NCI-H2081 treated with DMSO at 0.1 percent for 48 hours (cell line): ENCODE results near the gene HNRNPUL1.

ENCODE experiments used
- DNase-seq: peaks from one replicate; lab custom pipeline; 2025; lab: John Stamatoyannopoulos, UW

Gene HNRNPUL1

DNA sequence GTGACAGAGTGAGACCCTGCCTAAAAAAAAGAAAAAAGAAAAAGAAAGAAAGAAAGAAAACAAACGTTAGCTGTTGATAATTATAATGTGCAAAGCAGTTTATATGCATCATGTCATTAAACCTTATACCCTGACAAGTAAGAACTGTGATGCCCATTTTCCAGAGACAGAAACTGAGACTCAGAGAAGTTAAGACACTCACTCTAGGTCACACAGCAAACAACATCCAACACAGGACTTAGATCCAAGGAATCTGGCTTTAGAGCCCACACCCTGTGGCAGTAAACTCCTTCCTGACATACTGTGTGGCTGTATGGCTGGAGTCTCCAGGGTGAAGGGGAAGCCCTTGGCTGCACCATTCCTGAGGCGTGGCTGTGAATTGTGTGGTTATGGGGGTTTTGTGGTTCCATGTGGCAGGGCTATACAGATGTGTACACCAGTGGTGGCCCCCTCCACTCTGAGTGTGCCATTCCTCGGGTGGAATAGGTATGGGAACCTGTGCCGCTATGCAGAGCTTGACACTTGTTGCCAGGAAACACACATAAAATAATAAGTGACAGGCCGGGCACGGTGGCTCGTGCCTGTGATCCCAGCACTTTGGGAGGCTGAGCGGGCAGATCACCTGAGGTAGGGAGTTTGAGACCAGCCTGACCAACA, 29.5 kb upstream of the HNRNPUL1 start:
- no peak for DNase-seq

DNA sequence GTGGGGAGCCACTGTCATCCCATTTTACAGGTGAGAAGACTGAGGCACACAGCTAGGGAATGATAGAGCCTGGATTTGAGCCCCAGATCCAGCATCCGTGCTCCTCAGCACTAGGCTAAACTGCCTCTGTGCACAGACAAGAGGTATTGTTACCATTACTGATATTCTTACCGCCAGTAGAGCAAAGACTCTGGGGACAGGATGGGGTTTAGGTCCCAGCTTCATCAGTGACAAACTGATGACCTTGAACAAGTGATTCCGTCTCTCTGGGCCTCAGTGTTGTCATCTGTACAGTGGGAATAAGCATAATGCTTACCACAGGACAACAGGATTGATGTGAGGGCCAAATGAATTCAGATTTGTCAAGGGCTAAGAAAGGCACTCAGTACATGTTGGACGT, 28.7 kb upstream of the HNRNPUL1 start:
- no peak for DNase-seq

DNA sequence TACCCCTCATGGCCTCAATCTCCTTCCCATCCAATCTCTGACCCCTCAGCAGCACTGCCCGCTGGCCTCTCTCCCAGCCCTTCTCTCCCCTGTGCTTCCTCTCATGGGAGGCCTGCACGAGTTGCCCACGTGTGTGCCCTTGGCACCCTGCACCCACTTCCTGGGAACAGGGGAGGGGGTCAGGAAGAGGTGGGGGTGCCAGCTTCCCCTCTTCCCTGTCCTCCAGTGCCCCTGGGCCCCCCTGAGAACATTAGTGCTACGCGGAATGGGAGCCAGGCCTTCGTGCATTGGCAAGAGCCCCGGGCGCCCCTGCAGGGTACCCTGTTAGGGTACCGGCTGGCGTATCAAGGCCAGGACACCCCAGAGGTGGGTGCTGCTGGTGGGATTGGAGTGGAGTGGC, 25.9 kb upstream of the HNRNPUL1 start:
- DNase-seq = no peak

DNA sequence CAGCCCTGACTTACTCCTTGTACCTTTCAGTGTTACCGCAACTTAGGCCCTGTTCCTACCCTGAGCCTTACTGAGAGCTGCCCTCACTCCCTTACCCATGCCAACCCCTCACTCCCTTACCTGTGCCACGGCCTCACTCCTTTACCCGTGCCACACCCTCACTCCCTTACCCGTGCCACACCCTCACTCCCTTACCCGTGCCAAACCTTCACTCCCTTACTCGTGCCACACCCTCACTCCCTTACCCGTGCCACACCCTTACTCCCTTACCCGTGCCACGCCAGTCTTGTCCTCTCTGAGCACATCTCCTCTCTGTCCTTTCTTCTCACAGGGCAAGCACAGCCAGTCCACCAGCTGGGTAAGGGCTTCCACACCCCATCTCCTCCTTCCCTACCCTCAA, 24.8 kb upstream of the HNRNPUL1 start:
- no peak for DNase-seq

DNA sequence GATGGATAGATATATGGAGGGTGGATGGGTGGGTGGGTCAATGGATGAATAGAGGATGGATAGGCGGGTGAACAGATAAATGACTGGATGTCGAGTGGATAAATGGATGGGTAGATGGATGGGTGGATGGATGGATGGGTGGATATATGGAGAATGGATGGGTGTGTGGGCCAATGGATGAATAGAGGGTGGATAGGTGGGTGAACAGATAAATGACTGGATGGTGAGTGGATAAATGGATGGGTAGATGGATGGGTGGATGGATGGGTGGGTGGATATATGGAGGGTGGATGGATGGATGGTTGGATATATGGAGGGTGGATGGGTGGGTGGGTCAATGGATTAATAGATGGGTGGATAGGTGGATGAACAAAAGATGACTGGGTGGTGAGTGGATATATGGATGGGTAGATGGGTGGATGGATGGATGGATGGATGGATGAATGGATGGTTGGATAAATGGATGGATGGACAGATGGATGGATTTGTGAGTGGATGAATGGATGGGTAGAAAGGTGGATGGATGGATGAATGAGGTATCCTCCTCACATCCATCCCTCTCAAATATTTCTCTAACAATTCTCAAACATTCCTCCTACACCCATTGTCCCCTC, 24.1 kb upstream of the HNRNPUL1 start:
- no peak for DNase-seq

DNA sequence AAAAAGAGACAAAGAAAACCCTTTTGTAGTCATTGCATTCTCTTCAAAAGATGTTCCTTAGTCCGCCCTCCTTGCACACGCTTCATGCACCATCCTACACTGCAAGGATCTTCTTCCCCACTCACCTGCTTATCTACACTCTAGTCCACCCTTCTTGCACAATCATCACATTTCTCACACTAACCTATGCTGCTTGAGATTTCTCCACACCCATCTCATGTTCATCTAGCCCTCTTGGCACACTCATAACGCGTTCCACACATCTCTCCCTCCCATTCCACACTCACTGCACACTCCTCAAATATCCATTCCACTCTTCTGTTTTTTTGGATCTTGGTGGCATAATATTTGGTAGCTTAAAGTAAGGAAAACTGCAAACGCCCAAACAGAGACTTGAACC, 22.3 kb upstream of the HNRNPUL1 start:
- no peak for DNase-seq

DNA sequence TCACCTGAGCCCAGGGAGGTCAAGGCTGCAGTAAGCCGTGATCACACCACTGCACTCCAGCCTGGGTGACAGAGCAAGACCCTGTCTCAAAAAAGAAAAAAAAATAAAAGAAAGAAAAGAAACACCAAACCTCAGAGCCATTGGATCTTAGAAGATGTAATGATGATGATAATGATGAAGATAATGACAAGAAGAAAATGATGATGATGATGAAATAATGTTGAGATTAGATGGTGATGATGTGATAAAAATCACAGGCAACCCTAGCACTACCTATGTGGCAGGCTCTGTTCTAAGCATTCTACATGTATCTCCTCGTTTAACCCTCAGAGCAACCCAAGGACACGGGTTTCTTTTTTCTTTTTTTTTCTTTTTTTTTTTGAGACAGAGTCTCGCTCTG, 20.1 kb upstream of the HNRNPUL1 start:
- DNase-seq = no peak

DNA sequence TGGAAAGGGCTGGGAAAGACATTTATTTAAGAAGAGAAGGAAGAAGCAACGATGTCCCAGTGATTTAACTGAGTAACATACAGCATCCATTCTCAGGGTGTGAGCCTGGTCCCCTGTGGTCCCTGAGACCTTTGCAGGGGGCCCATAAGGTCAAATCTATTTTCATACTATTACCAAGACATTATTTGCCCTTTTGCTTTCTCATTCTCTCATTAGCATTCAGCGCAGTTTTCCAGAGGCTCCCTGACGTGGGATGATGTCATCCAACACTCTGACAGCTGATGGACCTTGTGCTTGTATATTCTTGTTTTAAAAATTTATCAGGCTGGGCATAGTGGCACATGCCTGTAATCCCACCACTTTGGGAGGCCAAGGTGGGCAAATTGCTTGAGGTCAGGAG, 18.3 kb upstream of the HNRNPUL1 start:
- no peak for DNase-seq

DNA sequence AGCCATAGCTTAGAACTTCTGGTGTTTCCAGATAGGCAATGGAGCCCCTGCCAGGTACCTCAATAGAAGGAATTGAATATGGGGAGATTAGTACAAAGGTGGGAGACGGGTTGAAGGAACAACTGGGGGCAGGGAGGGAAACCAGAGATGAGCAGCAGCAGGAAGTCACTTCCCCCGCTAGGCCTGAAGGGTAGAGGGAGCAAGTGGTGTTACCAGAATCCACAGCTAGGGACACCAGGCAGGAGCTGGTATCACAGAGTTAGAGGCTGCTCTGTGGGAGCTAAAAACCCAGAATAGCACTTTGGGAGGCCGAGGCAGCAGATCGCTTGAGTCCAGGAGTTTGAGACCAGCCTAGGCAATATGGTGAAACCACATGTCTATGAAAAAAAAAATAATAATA, 15.3 kb upstream of the HNRNPUL1 start:
- no peak for DNase-seq

DNA sequence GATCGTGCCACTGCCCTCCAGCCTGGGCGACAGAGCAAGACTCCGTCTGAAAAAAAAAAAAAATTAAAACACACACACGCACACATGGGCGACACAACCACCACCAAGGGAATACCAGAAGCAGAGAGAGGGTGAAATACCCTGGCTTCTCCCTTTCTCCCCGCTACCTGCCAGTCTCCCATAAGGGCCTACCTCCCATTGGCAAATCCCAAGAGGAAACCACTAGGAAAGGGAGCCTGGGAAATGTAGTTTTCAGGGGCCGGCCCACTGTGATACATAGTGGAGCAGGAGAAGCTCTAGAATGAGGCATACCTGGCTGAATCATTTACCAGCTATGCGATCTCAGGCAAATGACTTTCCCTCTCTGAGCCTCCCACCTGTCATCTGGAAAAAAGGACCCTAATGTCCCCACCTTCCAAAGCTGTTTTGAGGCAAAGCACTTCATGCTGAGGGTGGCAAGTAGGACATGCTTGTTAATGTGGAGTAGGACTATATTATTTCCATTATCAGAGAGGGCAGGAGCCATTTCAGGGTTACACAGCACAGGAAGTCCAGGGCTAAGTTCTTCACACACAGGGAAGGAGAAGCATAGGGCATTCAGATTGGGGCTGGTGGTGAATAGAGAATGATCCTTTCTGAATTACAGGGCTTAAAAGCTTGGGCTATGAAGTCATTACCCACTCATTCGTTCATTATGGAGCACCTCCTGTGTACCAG, 14.3 kb upstream of the HNRNPUL1 start:
- DNase-seq = no peak

DNA sequence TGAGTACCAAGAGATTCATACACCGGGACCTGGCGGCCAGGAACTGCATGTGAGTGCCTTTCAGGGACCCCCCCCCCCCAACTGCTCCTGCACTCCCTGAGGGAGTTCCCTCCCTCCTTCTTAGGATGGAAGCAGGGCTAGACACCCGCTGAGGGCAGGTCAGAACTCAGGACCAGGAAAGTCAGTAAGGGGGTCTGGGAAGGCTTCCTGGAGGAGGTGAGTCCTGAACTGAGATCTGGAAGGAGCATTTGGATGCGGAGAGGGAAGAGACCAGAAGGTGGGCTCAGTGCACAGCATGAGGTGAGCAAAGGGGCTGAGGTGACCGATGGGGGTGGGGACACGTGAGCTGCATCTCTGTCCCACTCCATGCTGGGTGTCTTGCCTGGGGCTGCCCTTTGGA, 10.5 kb upstream of the HNRNPUL1 start:
- no peak for DNase-seq

DNA sequence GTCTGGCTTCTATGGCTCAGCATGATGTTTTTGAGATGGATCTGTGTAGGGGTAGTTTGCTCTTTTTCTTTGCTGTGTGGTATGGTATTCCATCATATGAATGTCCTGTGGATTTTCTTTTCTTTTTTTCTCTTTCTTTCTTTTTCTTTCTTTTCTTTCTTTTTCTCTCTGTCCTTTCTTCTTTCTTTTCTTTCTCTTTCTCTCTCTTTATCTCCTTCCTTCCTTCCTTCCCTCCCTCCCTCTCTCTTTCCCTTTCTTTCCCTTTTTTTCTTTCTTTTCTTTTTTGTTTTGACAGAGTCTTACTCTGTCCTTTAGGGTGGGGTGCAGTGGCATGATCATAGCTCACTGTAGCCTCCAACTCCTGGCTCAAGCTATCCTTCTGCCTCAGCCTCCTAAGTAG, 9.0 kb upstream of the HNRNPUL1 start:
- no peak for DNase-seq

DNA sequence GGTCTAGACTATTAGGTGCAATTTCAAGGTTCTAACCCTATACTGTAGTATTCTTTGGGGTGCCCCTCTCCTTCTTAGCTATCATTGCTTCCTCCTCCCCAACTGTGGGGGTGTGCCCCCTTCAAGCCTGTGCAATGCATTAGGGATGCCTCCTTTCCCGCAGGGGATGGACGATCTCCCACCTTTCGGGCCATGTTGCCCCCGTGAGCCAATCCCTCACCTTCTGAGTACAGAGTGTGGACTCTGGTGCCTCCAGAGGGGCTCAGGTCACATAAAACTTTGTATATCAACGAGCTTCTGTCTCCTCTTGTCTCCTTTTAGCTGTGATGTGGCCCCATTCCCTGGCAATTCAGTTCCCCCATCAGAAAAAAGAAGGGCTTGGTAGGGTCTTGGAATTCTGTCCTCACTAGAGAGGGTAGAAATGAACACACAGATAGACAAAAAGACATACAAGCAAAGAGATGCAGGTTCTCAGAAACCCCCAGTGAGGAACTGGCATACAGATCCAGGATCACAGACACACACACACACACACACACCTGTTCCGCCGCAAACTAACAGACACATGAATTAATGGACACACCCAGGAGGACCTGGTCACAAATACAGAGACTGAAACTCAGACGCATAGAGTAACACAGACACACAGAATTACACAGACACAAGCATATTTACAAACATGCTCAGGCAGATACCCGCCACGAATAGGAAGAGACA, 2.5 kb upstream of the HNRNPUL1 start:
- no peak for DNase-seq

DNA sequence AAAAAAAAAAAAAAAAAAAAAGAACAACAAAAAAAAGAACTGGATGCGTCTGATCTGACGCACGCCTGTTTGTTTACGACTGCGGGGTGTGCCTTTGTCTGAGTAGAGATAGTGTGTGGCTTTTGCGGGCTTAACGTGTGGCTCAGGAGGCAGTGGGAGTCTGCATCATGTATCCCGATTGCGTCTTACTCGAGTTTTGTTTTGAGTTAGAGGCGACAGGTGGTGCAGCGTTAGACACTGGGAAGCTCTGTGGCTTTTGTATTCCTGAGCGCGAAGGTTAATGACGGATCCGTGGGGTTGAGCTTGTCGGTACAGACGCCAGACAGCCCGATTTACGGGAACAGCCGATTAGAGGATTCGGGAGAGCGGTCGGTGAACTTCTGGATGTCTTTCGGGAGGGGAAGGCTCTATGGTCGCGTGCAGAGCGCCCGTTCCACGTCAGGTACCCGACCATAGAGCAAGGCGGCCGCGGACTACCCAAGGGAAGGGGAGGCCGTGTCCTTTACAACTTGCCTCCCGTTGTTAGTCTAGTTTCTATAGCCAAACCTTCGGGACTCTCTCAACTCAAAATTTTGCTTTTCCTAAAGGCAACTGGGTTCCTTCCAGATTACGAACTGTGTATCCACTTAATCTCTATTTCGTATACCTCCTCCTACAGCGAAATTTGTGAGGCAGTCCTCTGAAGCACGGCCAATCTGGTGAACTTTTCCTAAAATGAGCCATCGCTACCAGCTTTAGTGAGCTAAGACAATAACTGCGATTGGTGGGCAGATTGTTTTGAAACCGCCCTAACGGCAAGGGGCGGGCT, 926 bp upstream of the HNRNPUL1 start:
- DNase-seq = no peak

DNA sequence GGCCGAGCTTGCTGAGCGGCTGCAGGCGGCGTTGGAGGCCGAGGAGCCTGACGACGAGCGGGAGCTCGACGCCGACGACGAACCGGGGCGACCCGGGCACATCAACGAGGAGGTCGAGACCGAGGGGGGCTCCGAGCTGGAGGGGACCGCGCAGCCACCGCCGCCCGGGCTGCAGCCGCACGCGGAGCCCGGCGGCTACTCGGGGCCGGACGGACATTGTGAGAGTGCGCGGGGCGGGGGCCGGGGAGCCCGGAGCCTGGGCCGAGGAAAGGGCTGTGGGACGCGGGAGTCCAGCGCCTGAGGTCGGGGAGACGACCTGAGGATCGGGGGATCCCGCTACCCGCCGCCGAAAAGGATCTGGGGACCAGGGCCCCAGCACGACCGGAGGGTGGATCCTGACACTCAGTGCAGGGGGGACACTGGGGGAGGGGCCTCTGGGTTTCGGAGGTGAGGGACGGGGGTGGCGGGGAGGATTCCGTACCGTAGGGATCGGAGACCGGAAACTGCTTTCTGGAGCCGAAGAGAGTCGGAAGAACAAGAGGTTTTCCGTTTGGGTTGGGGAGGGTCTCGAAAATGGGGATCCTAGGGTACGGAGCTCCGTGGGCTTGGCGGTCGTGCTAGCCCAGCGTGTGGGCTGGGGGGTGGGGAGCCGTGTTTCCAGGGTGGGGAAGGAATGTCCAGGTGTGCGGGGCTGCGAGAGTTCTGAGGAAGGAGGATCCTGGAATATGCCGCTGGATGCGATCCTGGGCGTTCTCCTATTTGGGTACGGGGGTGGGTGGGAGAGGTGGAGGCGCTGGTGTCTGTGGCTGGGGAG, 616 bp downstream of the HNRNPUL1 start:
- no peak for DNase-seq

DNA sequence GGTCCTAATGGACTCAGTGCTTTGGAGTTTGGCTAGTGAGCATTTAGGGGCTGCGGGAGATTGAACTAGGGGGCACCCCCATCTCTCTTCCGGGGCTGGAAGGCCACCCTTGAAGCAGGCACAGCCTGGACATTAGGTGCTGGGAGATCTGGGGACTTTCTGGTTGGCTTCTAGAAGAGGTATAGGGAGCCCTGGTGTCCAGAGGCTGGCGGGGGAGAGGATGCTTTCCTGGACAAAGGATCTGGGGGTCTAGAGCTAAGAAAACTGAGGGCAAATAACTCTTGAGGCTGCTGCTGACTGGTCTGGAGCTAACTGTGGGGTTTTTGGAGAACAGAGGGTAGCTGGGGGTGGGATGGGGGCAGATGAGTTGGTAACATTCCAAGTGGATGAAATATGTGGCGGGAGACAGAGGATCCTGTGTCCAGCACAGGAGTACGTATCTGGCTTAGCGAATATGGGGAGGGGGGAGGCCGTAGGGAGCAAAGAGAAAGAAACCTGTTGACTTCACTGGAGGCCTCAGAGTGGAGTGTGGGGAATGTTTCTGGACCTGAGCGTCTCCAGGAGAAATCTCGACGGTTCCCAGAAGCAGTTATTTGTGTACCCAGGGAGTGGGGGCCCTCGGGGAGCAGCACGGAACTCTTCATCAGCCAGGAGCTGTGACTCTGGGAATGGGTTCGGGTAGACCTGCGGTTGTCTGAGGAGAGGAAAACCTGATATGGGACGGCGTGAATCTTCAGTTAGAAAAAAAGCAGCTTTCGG, 1.4 kb downstream of the HNRNPUL1 start:
- DNase-seq = no peak

DNA sequence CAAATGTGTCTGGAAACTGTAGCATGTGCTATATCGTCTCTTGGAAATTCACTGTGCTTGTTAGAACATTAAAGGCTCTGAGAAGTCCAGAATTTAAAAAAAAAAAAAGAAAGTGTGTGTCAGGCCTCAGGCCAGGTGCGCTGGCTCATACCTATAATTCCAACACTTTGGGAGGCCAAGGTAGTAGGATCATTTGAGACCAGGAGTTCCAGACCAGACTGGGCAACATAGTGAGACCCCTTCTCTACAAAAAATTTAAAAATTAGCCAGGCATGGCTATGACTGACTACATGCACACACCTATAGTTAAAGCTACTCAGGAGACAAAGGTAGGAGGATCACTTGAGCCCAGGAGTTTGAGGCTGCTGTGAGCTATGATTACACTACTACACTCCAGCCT, 4.9 kb downstream of the HNRNPUL1 start:
- DNase-seq = no peak

DNA sequence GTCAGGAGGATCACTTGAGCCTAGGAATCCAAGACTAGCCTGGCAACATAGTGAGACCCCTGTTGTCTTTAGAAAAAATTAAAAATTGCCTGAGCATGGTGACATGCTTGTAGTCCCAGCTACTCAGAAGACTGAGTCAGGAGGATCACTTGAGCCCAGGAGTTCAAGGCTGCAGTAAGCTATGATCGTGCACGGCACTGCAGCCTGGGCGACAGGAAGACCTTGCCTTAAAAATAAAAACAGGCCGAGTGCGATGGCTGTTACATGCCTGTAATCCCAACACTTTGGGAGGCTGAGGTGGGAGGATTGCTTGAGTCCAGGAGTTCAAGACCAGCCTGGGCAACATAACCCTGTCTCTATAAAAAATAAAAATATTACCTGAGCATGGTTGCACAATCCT, 5.4 kb downstream of the HNRNPUL1 start:
- DNase-seq = no peak

DNA sequence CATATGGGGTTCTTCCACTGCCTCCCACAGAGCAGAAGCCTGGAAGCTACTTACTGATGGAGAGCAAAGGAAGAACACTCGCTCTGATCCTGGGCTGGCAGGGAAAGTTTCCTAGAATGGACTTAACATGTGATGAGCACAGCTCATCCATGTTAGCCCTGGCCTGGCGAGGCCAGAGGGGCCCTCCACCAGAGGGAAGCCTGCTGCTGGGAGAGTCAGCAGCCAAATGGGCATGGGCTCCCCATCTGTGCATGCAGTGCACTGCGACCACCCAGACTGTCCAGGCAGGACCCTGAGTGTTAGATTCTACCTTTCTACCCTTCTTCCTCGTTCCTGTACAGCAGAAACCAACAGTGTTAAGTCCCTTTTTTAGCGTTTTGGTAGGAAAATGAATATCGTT, 8.9 kb downstream of the HNRNPUL1 start:
- DNase-seq = no peak

DNA sequence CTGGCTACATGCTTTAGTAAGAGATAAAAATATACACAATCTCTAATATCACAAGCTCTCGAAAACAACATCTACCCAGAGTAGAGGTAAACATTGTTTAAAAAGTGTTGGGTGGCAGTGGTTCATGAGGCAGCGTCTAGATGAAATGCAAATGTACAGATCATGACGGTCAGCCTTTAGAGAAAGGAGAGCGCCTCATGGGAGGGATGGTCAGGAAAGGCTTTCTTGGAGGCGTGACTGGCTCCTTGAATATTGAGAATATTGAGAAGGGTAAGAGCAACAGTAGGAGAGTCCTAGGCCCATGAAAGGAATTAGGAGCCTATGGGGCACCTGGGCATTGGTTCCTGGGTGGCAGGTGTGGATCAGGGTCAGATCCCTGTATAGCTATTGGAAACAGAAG, 10.6 kb downstream of the HNRNPUL1 start:
- DNase-seq = no peak

DNA sequence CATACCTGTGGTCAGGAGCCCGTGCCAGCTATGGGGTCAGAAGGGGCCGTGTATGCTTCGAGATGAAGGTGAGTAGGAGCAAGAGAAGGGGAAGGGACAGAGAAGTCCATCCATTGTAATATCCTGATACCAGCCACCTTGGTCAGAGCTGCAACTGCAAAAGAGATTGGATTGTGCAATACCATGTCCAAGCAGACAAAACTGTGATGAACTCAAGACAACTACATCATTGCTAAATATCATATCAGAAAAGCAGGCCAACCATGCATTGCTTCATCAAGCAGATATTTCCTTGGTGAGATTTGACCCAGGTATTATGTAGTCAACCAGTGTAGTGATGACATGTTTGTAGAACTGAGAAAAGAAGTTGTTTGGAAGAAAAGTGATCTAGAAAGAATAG, 12.1 kb downstream of the HNRNPUL1 start:
- DNase-seq = no peak
